DMS 273 (cell line): ENCODE measurements around the gene GNG11.
"Not testable (repeated sequence)": the region's sequence is repeated elsewhere in the genome, so short reads cannot be mapped to it uniquely, and the experiment has no call there.

Source experiments
- DNase-seq: peaks from one replicate; lab custom pipeline; 2025; ENCODE audit not compliant: unreplicated experiment; lab: John Stamatoyannopoulos, UW

The GNG11 gene

DNA sequence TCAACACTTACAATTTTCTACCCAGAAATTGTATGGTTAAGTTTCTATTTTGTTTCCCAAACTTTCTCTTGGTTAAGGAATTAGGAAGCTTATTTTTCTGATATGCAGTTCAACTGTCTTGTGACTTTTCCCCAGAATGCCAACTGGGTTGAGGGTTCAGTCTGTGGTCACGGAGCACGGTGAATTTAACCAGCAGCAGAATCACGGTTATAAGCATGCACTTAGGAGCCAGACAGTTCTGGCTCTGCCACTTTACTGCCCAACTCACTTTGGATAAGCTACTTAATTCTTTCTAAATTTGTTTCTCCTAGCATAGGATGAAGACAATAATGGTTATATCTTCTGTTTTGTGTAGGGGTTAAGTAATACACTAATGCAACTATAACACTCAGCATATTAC, 10.3 kb upstream of the GNG11 start:
- not testable (repeated sequence) for DNase-seq

DNA sequence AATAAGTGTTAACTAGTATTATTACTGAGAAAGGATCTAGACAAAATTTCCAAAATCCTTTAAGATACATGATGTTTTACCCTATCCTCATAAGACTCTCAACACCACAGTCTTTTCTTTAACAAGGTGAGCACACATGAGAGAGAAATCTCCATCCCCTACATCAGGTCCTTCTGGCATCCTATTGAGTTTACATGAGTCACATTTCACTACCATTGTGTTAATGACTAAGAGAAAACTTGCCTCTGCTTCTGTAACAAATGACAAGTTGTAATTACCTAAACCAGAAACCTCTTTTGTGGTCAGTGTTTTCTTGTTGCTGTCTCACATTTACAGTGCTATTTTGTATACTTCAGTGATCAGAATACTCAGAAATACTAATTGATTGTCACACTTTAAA, 9.9 kb upstream of the GNG11 start:
- not testable (repeated sequence) for DNase-seq

DNA sequence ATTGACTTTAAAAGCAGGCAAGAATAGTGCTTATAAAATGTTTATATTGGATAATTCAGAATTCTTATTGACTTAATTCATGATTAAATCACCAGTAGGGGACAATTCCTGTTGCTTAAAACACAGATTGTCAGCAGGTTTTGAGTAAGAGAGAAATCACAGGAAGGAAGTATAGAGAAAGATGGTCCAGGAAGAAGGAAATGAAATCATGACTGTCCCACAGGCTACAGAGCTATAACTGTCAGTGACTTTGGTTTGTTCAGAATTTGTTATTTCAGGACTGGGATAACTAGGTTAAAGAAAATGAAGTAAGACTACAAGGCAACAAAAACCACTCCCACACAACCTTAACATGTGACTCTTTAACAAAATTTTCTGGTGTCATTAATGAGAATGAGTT, 8.3 kb upstream of the GNG11 start:
- no peak for DNase-seq

DNA sequence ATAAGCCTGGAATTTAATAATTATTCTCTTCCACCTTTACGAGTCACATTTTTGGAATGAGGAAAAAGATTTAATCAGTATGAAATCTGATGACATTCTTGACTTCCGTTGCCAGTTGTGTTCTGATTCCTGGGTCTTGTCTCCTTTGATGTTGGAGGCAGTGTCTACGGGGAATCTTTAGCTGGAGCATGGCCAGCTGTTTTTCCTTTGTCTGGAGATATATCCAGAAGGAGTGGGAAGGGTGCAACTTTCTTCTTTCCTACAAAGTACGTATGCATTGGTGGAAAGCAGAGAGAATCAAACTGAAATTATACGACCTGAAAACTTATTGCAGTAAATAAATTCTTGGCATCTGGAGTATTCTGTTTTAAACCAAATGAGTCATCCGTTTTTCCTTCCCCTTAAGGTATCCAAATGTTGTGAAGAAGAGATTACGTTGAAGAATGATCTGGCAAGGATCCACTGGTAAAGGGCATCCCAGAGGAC, 6.9 kb upstream of the GNG11 start:
- no peak for DNase-seq

DNA sequence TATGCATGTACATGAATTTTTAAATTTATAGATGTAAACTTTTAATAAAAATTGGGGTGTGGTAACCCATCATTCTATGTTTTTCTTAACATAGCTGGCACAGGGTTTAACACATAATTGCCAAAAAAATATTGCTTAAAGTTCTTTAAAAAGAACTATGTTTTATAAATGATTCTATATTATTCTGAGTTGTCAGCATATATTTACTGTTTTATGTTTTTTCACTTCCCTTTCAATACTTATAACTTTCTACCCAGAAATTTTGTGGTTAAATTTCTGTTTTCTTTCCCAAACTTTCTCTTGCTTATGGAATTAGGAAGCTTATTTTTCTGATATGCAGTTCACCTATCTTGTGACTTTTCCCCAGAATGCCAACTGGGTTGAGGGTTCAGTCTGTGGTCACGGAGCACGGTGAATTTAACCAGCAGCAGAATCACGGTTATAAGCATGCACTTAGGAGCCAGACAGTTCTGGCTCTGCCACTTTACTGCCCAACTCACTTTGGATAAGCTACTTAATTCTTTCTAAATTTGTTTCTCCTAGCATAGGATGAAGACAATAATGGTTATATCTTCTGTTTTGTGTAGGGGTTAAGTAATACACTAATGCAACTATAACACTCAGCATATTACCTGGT, 6.2 kb upstream of the GNG11 start:
- DNase-seq, result not testable (repeated sequence)

DNA sequence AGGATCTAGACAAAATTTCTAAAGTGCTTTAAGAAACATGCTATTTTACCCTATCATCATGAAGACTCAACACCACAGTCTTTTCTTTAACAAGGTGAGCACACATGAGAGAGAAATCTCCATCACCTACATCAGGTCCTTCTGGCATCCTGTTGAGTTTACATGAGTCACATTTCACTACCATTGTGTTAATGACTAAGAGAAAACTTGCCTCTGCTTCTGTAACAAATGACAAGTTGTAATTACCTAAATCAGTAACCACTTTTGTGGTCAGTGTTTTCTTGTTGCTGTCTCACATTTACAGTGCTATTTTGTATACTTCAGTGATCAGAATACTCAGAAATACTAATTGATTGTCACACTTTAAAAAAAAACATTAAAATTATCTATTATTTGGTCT, 5.6 kb upstream of the GNG11 start:
- not testable (repeated sequence) for DNase-seq

DNA sequence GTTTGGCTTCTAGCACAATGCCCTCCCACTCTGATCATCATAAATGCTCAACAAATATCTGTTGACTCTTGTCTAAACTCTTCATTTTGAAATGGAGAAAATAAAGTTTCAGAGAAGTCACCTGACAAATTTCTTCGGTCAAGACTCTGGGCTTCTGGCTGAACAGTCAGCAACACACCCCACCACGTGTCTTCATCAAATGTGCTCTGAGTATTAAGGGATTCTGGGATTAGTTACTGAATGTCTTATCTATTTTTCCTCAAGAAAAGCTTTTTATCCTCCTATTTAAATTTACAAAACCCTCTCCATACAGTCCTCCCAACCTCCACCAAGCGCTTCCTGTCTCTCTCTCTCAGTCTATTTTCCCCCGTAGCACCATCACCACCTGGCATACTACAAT, 5.2 kb upstream of the GNG11 start:
- DNase-seq, result not testable (repeated sequence)

DNA sequence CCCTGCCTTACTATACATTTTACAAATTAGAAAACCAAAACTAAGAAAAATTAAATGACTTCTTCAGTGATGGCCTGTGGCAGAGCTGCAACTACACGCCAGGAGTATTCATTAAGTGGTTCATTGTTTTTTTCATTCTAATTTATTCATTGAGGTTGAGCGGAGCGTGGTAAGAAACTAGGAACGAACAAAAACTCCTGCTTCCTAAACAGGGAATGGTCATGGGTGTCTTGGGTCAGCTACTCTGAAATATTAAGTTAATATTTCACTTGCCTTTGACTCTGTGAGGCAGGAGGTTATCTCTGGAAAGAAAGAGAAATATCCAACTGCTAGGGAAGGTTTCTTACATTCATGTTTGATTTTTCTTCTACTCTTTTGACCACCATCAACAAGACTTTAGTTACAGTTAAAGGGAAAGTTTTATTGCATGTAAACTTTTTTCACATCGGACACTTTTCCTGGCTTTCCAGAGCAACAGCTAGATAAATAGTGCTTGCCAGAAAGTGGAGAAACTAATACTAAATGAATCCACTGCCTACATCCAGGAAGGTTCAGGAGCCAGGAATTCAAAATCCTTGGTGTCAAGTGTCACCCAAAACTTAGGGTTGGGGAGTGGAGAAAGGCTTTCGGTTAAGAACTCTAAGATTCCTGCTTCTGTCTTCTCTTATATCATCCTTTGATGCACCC, 896 bp upstream of the GNG11 start:
- no peak for DNase-seq

DNA sequence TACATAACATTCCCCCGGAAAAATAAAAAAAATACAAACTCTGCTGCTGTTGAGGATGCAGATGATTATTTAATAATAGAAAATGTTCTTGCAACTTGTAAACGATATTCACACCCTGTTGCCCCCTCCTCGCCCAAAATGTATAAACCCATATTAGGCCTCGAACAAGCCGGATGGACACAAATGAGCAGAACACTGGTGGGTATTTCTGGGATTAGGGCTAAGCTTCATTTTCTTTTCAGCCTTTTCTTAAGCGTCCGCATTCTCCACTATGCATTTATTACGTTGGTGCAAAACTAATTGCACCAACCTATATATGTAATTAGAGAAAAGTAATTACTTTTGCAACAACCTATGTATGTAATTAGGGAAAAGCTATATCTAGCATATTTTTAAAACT, 349 bp upstream of the GNG11 start:
- DNase-seq, result no peak

DNA sequence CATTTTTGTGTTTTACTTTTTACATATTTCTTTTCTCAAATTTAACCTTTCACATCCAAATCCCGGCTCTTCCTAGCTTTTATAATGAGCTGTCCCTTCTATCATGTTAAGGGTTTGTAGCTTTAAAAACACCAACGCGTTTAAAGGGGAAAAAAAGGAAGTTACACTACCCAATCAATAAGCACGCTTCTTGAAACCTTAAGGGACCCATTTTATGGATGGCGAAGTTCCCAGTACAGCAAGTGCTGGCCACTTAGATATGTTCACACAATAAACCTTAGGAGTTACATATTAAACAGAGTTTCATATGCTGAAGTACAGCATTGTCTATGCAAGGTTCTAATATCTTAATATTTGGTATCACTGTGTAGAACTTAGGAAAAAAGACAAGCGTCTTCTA, 1.8 kb downstream of the GNG11 start:
- DNase-seq, result no peak

DNA sequence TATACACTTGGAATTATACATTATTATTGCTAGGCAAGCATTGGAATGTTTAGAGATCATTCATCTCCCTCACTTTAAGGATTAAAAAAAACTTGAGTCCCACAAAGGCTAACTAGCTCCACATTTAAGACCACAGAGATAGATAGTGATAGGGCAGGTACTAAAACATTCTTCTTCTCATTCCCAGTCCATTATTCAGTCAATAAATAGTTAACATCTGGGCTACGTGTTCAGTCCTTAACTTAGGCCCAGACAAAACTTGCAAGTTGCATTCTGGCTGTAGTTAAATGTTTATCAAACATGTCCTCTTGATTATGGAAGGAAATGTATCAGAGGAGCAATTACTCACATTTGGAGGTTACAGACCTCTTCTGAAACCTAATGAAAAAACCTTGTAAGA, 2.4 kb downstream of the GNG11 start:
- DNase-seq, result no peak

DNA sequence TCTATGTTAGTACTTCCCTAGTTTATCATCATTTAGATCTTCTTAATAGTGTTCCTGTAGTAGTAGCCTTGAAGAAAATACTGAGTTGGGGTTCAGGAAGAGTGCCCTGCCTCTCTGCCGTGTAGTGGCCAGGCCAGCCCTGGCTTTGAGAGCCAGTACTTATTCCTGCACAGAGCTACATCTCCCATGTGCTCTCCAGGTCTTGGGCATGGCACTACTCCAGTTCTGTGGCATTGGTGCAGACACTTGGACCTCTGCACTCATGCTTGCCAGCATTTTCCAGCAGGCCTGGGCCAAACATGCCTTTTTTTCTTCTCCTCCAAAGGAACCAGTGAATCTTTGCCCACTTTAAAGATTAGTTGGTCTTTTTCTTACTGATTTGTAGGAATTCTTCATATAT, 5.3 kb downstream of the GNG11 start:
- DNase-seq, result no peak

DNA sequence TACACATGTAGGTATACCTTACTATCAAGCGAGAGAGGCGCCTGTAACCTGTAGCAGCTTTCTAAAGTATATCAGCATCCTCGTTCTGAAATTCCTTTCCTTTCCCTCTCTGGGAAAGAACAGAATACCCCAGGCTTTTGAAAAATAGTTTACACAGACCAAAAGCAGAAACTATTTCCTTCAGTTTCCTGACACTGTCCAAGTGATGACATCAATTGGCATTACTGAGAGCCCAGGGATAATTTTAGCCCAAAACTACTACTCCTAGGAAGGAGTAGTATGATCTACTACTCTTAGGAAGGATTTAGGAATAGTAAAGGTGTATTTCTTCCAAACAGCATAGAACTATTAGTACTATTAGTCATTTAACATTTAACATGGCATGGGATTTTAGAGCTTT, 6.0 kb downstream of the GNG11 start:
- no peak for DNase-seq

DNA sequence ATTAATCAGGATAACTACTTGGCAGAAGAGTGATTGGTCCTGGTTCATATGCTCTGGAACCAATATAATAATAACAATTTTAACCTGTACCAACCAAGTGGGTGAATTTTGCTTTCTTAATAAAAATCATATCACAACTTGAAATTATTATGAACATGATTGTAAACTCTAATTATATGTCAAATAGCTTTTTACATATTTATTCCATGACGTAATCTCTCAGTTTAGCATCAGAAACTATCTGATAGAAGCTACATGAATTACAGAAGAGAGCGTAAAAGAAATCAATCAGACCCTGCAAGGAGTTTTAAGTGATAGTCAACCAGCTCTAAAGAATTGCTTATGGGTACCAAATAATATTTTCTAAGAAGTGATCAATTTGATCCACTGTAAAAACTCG, 10.1 kb downstream of the GNG11 start:
- DNase-seq, result no peak

DNA sequence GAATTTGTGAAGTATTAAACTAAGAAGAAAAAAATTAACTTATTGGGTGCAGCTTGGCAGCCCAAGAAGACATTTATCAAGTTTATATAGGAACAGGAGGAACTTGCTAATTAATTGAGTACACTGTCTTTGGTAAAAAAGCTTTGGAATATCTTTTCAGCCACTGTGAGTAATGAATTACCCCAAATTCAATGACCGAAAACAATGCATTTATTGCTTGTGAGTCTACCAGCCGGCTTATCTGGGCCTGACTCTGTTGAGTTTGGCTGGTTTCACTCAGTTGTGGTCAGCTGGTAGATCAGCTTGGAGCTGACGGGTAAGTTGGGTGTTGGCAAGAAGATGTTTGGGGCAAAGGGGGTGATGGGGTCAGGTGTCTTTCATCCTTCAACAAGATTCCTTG, 11.6 kb downstream of the GNG11 start:
- no peak for DNase-seq

DNA sequence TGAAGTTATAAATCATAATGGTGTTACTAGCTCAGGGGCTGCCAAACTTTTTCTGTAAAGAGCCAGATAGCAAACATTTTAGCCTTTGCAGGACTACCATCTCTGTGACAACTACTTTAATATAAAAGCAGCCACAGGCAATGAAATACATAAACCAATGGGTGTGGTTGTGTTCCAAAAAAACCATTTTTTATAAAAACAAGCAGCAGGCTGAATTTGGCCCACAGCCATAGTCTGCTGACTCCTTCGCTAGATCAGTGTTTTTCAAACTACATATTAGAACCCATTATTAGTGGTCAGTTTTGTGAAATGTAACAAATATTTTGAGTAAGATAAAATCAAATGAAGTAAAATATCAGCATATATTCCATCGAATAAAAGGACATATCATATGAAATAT, 13.6 kb downstream of the GNG11 start:
- no peak for DNase-seq

DNA sequence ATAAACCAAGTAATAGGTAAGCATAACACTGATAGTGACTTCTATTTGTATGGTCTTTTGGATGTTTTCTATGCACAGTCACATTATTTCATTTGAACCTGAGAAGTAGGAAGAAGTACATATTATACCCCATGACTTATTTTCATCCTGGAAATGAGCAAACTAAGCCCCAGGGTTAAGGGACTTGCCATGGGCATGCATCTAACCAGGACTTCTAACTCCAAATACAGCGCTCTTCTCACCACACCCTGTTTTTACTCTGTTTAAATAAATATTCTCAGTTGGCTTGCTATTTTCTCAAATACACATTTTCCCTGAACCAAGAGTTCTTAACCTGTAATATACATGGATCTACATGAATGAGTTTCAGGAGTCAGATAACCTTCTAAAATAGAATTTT, 16.3 kb downstream of the GNG11 start:
- DNase-seq, result no peak

DNA sequence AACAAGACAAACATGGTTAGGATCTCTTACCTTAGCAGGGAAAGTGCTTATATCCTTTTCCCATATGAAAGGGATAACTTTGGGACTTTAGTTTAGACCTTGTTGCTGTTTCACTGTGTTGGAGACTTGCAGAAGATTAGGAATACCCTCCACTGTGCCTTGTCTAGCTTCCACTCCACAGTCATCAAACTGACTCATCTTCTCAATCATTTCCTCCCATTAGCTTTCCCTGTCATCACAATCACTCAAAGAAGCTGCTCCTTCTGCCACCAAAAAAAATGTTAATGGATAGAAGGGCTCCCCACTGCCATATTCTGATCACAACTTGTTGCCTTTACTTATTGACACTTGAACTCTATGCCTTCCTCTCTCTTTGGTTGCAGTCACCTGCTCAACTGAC, 16.8 kb downstream of the GNG11 start:
- no peak for DNase-seq

DNA sequence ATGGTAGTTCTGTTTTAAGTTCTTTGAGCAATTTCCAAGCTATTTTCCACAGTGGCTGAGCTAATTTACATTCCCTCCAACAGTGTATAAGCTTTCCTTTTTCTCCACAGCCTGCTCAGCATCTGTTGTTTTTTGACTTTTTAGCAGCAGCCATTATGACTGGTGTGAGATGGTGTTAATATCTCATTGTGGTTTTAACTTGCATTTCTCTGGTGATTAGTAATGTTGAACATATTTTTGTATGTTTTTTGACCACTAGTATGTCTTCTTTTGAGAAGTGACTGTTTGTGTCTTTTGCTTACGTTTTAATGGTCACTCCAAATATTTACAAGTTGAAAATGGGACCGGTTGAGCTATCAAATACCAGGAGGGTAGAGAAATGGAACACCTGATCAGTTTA, 20.4 kb downstream of the GNG11 start:
- DNase-seq, result no peak

DNA sequence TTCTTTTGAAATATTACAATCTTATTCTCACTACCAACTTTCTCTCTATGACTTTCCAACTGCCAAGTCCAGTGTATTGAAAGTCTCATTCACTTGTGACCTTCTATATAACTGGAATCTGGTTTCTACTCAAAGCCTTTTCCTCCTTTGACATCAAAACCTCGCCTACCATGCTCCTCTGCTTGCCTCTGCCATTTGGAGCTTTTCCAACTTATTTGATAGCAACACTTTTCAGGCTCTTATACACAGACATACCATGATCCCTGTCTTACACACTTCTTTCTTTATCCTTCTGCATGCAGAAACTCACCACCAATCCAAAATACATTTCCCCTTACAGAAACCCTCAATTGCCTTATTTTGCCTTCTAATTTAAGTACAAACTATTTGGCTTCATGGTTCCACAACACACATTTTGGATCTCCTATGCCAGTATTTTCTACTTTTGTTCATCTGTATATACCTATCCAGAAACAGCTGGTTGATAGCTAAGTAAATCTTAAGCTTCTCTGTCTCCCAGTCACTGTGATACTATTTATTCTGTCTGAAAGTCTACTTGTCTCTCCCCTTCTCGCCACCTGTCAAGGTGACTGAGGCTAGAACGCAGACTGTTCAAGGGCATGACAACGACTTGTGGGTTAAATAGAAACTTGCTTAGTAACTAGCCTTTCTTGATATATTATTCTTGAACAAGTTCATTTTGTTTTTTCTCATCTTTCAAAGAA, 22.4 kb downstream of the GNG11 start:
- DNase-seq, result no peak

DNA sequence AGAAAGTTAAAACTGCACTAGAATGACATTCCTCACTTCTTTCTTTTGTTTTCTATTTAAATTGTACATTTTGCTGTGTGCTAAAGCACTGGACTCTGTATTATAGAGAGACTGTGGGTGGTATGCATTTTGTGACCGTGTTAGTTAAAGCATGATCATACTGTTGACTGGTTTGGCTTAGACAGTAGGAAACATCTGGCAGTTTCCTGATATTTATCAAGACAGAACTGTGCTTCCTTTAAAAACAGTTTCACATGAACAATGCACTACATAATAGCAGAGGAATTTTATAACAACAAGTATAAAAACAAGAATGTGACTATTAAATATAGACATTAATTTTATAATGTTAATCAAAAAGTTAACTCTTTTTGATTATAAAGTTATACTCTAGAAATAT, 23.1 kb downstream of the GNG11 start:
- no peak for DNase-seq

DNA sequence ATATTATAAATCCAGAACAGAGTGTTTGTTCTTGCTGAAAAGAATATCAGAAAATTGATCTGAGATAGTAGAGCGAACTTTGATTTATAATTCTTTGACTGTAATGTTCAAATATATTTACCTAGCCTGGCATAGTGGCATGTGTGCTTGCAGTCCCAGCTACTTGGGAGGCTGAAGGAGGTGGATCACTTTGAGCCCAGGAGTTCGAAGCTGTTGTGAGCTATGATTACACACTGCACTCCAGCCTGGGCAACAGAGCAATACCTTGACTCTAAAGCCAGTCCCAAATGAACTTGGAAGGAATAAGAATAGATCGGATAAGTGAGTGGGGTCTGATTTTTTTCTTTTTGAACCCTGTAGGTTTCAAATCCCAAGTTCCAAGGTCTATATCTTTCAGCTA, 23.5 kb downstream of the GNG11 start:
- no peak for DNase-seq
